ENCODE data around the gene TTLL11.
"Not testable (repeated sequence)": the region's sequence is repeated elsewhere in the genome, so short reads cannot be mapped to it uniquely, and the experiment has no call there.

TTLL11 gene

GRCh38 chr9:122084026-122084675, 9.0 kb downstream of the TTLL11 start:
- no peak for DNase-seq (ENCODE audit: low read depth)

GRCh38 chr9:122080986-122081385, 12.1 kb downstream of the TTLL11 start:
- DNase-seq (ENCODE audit: low read depth), result no peak

GRCh38 chr9:122078557-122078956, 14.6 kb downstream of the TTLL11 start:
- no peak for DNase-seq (ENCODE audit: low read depth)

GRCh38 chr9:122076773-122077172, 16.3 kb downstream of the TTLL11 start:
- no peak for DNase-seq (ENCODE audit: low read depth)

- DNase-seq (ENCODE audit: low read depth), result no peak
These were observed 17.0 kb downstream of the TTLL11 start for GRCh38 chr9:122076117-122076516.

GRCh38 chr9:122075135-122076030, 17.7 kb downstream of the TTLL11 start:
- no peak for DNase-seq (ENCODE audit: low read depth)

GRCh38 chr9:122071715-122072114, 21.4 kb downstream of the TTLL11 start:
- DNase-seq (ENCODE audit: low read depth), result no peak

GRCh38 chr9:122070728-122071515, 22.2 kb downstream of the TTLL11 start:
- DNase-seq (ENCODE audit: low read depth), result no peak

GRCh38 chr9:122066680-122067079, 26.4 kb downstream of the TTLL11 start:
- DNase-seq (ENCODE audit: low read depth), result not testable (repeated sequence)

- no peak for DNase-seq (ENCODE audit: low read depth)
These were observed 27.0 kb downstream of the TTLL11 start for GRCh38 chr9:122065923-122066629.

GRCh38 chr9:122060481-122060880, 32.6 kb downstream of the TTLL11 start:
- DNase-seq (ENCODE audit: low read depth), result no peak

GRCh38 chr9:122059955-122060324, 33.2 kb downstream of the TTLL11 start:
- DNase-seq (ENCODE audit: low read depth), result no peak

GRCh38 chr9:122059214-122059954, 33.7 kb downstream of the TTLL11 start:
- no peak for DNase-seq (ENCODE audit: low read depth)

- no peak for DNase-seq (ENCODE audit: low read depth)
These were observed 34.4 kb downstream of the TTLL11 start for GRCh38 chr9:122058709-122059108.

- no peak for DNase-seq (ENCODE audit: low read depth)
These were observed 35.1 kb downstream of the TTLL11 start for GRCh38 chr9:122058051-122058450.

GRCh38 chr9:122057211-122057610, 35.9 kb downstream of the TTLL11 start:
- no peak for DNase-seq (ENCODE audit: low read depth)

- no peak for DNase-seq (ENCODE audit: low read depth)
These were observed 36.6 kb downstream of the TTLL11 start for GRCh38 chr9:122056484-122056883.

- DNase-seq (ENCODE audit: low read depth), result no peak
These were observed 37.4 kb downstream of the TTLL11 start for GRCh38 chr9:122055701-122056100.

GRCh38 chr9:122053567-122054350, 39.3 kb downstream of the TTLL11 start:
- DNase-seq (ENCODE audit: low read depth), result no peak

- DNase-seq (ENCODE audit: low read depth), result no peak
These were observed 40.0 kb downstream of the TTLL11 start for GRCh38 chr9:122053064-122053463.

Measured in activated T-helper 1 cell treated with Interleukin-2 at 50 U/mL for 16 hours (primary cell).